ENCODE data around the gene ZNF346.
A peak's percentile ranks its signal among the peaks of the same experiment; 100 is the strongest.
"Not testable (repeated sequence)": the region's sequence is repeated elsewhere in the genome, so short reads cannot be mapped to it uniquely, and the experiment has no call there.

The ZNF346 gene

GRCh38 chr5:176994460-176995121, 27.9 kb upstream of the ZNF346 start:
- H3K36me3 ChIP-seq (ENCODE audit: control insufficient read depth in 2 of 2, insufficient read depth in 2 of 2, low read length in 2 of 2), result no peaks in the 10 kb centered on the region
- H3K4me1 ChIP-seq (ENCODE audit: control insufficient read depth, insufficient read depth, low read length), result no peaks in the 10 kb centered on the region
- no peaks in the 10 kb centered on the region for H3K27me3 ChIP-seq (ENCODE audit: control insufficient read depth in 1 of 2, insufficient read depth in 2 of 2, low read length in 2 of 2)
- no peak overlapping the region for H3K4me3 ChIP-seq (ENCODE audit: low read length in 2 of 2)
- no peak overlapping the region for H3K27ac ChIP-seq (ENCODE audit: low read length)
- peaks cover 0 to 3% of the 10 kb centered on the region in 2 donors for H3K9me3 ChIP-seq (ENCODE audit: control insufficient read depth in 2 of 2, low read length in 2 of 2)
- H3K9ac ChIP-seq (ENCODE audit: low read length in 2 of 2), result no peak overlapping the region

GRCh38 chr5:176995122-176995490, 27.4 kb upstream of the ZNF346 start:
- Histone ChIP-seq H3K4me3 (ENCODE audit: low read length in 2 of 2) (no peak overlapping the region), H3K27ac (ENCODE audit: low read length) (no peak overlapping the region), H3K9ac (ENCODE audit: low read length in 2 of 2) (no peak overlapping the region), H3K27me3 (ENCODE audit: control insufficient read depth in 1 of 2, insufficient read depth in 2 of 2, low read length in 2 of 2) (no peaks in the 10 kb centered on the region), H3K4me1 (ENCODE audit: control insufficient read depth, insufficient read depth, low read length) (no peaks in the 10 kb centered on the region), H3K36me3 (ENCODE audit: control insufficient read depth in 2 of 2, insufficient read depth in 2 of 2, low read length in 2 of 2) (no peaks in the 10 kb centered on the region), H3K9me3 (ENCODE audit: control insufficient read depth in 2 of 2, low read length in 2 of 2) (peaks cover 0 to 3% of the 10 kb centered on the region in 2 donors)

- no peaks in the 10 kb centered on the region for H3K36me3 ChIP-seq (ENCODE audit: control insufficient read depth in 2 of 2, insufficient read depth in 2 of 2, low read length in 2 of 2)
- peaks cover 0 to 3% of the 10 kb centered on the region in 2 donors for H3K9me3 ChIP-seq (ENCODE audit: control insufficient read depth in 2 of 2, low read length in 2 of 2)
- no peak overlapping the region for H3K9ac ChIP-seq (ENCODE audit: low read length in 2 of 2)
- no peak overlapping the region for H3K27ac ChIP-seq (ENCODE audit: low read length)
- H3K27me3 ChIP-seq (ENCODE audit: control insufficient read depth in 1 of 2, insufficient read depth in 2 of 2, low read length in 2 of 2), result no peaks in the 10 kb centered on the region
- H3K4me1 ChIP-seq (ENCODE audit: control insufficient read depth, insufficient read depth, low read length), result no peaks in the 10 kb centered on the region
- H3K4me3 ChIP-seq (ENCODE audit: low read length in 2 of 2), result no peak overlapping the region
Observed at GRCh38 chr5:176995896-176996767, 26.4 kb upstream of the ZNF346 start.

GRCh38 chr5:176996780-176997179, 25.7 kb upstream of the ZNF346 start:
- H3K9me3 ChIP-seq (ENCODE audit: control insufficient read depth in 2 of 2, low read length in 2 of 2), result peaks cover 0 to 3% of the 10 kb centered on the region in 2 donors
- no peak overlapping the region for H3K27ac ChIP-seq (ENCODE audit: low read length)
- no peaks in the 10 kb centered on the region for H3K36me3 ChIP-seq (ENCODE audit: control insufficient read depth in 2 of 2, insufficient read depth in 2 of 2, low read length in 2 of 2)
- no peaks in the 10 kb centered on the region for H3K27me3 ChIP-seq (ENCODE audit: control insufficient read depth in 1 of 2, insufficient read depth in 2 of 2, low read length in 2 of 2)
- H3K4me1 ChIP-seq (ENCODE audit: control insufficient read depth, insufficient read depth, low read length), result no peaks in the 10 kb centered on the region
- no peak overlapping the region for H3K4me3 ChIP-seq (ENCODE audit: low read length in 2 of 2)
- no peak overlapping the region for H3K9ac ChIP-seq (ENCODE audit: low read length in 2 of 2)

GRCh38 chr5:176998828-176999227, 23.7 kb upstream of the ZNF346 start:
- Histone ChIP-seq H3K27ac (ENCODE audit: low read length) (no peak overlapping the region), H3K4me3 (ENCODE audit: low read length in 2 of 2) (no peak overlapping the region), H3K27me3 (ENCODE audit: control insufficient read depth in 1 of 2, insufficient read depth in 2 of 2, low read length in 2 of 2) (no peaks in the 10 kb centered on the region), H3K9ac (ENCODE audit: low read length in 2 of 2) (no peak overlapping the region), H3K9me3 (ENCODE audit: control insufficient read depth in 2 of 2, low read length in 2 of 2) (peaks cover 0 to 3% of the 10 kb centered on the region in 2 donors), H3K36me3 (ENCODE audit: control insufficient read depth in 2 of 2, insufficient read depth in 2 of 2, low read length in 2 of 2) (no peaks in the 10 kb centered on the region), H3K4me1 (ENCODE audit: control insufficient read depth, insufficient read depth, low read length) (no peaks in the 10 kb centered on the region)

- not testable (repeated sequence) for H3K36me3 ChIP-seq (ENCODE audit: control insufficient read depth in 2 of 2, insufficient read depth in 2 of 2, low read length in 2 of 2); H3K4me3 ChIP-seq (ENCODE audit: low read length in 2 of 2); H3K9ac ChIP-seq (ENCODE audit: low read length in 2 of 2); H3K9me3 ChIP-seq (ENCODE audit: control insufficient read depth in 2 of 2, low read length in 2 of 2); H3K27ac ChIP-seq (ENCODE audit: low read length); H3K27me3 ChIP-seq (ENCODE audit: control insufficient read depth in 1 of 2, insufficient read depth in 2 of 2, low read length in 2 of 2); H3K4me1 ChIP-seq (ENCODE audit: control insufficient read depth, insufficient read depth, low read length)
Observed at GRCh38 chr5:176999526-176999925, 23.0 kb upstream of the ZNF346 start.

GRCh38 chr5:177003649-177004048, 18.8 kb upstream of the ZNF346 start:
- peaks cover 6% of the 10 kb centered on the region for H3K4me1 ChIP-seq (ENCODE audit: control insufficient read depth, insufficient read depth, low read length)
- H3K9me3 ChIP-seq (ENCODE audit: control insufficient read depth in 2 of 2, low read length in 2 of 2), result no peaks in the 10 kb centered on the region
- H3K4me3 ChIP-seq (ENCODE audit: low read length in 2 of 2), result no peak overlapping the region
- no peak overlapping the region for H3K27ac ChIP-seq (ENCODE audit: low read length)
- no peaks in the 10 kb centered on the region for H3K36me3 ChIP-seq (ENCODE audit: control insufficient read depth in 2 of 2, insufficient read depth in 2 of 2, low read length in 2 of 2)
- no peak overlapping the region for H3K9ac ChIP-seq (ENCODE audit: low read length in 2 of 2)
- no peaks in the 10 kb centered on the region for H3K27me3 ChIP-seq (ENCODE audit: control insufficient read depth in 1 of 2, insufficient read depth in 2 of 2, low read length in 2 of 2)

GRCh38 chr5:177004961-177005360, 17.5 kb upstream of the ZNF346 start:
- H3K4me3 ChIP-seq (ENCODE audit: low read length in 2 of 2), result peak overlapping the region; percentile 74 to 84
- no peaks in the 10 kb centered on the region for H3K36me3 ChIP-seq (ENCODE audit: control insufficient read depth in 2 of 2, insufficient read depth in 2 of 2, low read length in 2 of 2)
- H3K27me3 ChIP-seq (ENCODE audit: control insufficient read depth in 1 of 2, insufficient read depth in 2 of 2, low read length in 2 of 2), result no peaks in the 10 kb centered on the region
- H3K9me3 ChIP-seq (ENCODE audit: control insufficient read depth in 2 of 2, low read length in 2 of 2), result no peaks in the 10 kb centered on the region
- H3K27ac ChIP-seq (ENCODE audit: low read length), result no peak overlapping the region
- H3K4me1 ChIP-seq (ENCODE audit: control insufficient read depth, insufficient read depth, low read length), result peaks cover 6% of the 10 kb centered on the region
- no peak overlapping the region for H3K9ac ChIP-seq (ENCODE audit: low read length in 2 of 2)

- Histone ChIP-seq H3K27ac (ENCODE audit: low read length) (peak overlapping the region; percentile 90), H3K36me3 (ENCODE audit: control insufficient read depth in 2 of 2, insufficient read depth in 2 of 2, low read length in 2 of 2) (no peaks in the 10 kb centered on the region)
Observed at GRCh38 chr5:177005619-177006264, 16.8 kb upstream of the ZNF346 start.

GRCh38 chr5:177006265-177006972, 16.1 kb upstream of the ZNF346 start, which contains the start of gene UIMC1:
Gene UIMC1 (minus strand): TSS chr5:177006779. CDS start chr5:176982615, 24,164 bp downstream.
- peaks cover 6% of the 10 kb centered on the region for H3K4me1 ChIP-seq (ENCODE audit: control insufficient read depth, insufficient read depth, low read length)
- peak within 1 kb of the TSS; percentile 90 for H3K27ac ChIP-seq (ENCODE audit: low read length)
- peak within 1 kb of the TSS; percentile 74 to 84 for H3K4me3 ChIP-seq (ENCODE audit: low read length in 2 of 2)
- no peaks in the 10 kb centered on the region for H3K36me3 ChIP-seq (ENCODE audit: control insufficient read depth in 2 of 2, insufficient read depth in 2 of 2, low read length in 2 of 2)
- no peaks in the 10 kb centered on the region for H3K9me3 ChIP-seq (ENCODE audit: control insufficient read depth in 2 of 2, low read length in 2 of 2)
- H3K9ac ChIP-seq (ENCODE audit: low read length in 2 of 2), result peak within 1 kb of the TSS; percentile 87 to 89
- no peaks in the 10 kb centered on the region for H3K27me3 ChIP-seq (ENCODE audit: control insufficient read depth in 1 of 2, insufficient read depth in 2 of 2, low read length in 2 of 2)

More at GRCh38 chr5:177005619-177006264, 16.8 kb upstream of the ZNF346 start:
- Histone ChIP-seq H3K27me3 (ENCODE audit: control insufficient read depth in 1 of 2, insufficient read depth in 2 of 2, low read length in 2 of 2) (no peaks in the 10 kb centered on the region), H3K4me3 (ENCODE audit: low read length in 2 of 2) (peak overlapping the region; percentile 74 to 84), H3K9ac (ENCODE audit: low read length in 2 of 2) (peak overlapping the region; percentile 87 to 89), H3K9me3 (ENCODE audit: control insufficient read depth in 2 of 2, low read length in 2 of 2) (no peaks in the 10 kb centered on the region), H3K4me1 (ENCODE audit: control insufficient read depth, insufficient read depth, low read length) (peaks cover 6% of the 10 kb centered on the region)

Data from stomach smooth muscle (tissue), 2 donors.